K562 (cell line): ENCODE data around the gene TANK. TPM values are rescaled to one million over a fixed set of nuclear protein-coding genes. Genes with fewer than 3 reads are reported as not detected.

ENCODE experiments used
- ARID3B ChIP-seq: fragments of 250-450 bp; sonication (Bioruptor Pico); IDR thresholded peaks from 2 replicates; pipeline ENCODE4 v1.4.0; 2020; ENCODE audit warnings: borderline replicate concordance
- CHD1 ChIP-seq: fragments of 200-600 bp; sonication (generic); IDR thresholded peaks from one replicate; pipeline ENCODE4 v1.6.1; 2012; ENCODE audit warnings: mild to moderate bottlenecking, moderate library complexity, low read length, inconsistent platforms
- POLR2AphosphoS5 ChIP-seq: IDR thresholded peaks from 2 replicates; pipeline ENCODE4 v1.6.1; 2011; ENCODE audit warnings: mild to moderate bottlenecking, low read depth, low read length, moderate library complexity; ENCODE audit not compliant: control insufficient read depth, insufficient read depth
- POLR2B ChIP-seq: fragments of 450-650 bp; IDR thresholded peaks from 2 replicates; pipeline ENCODE4 v1.6.1; 2018; ENCODE audit warnings: low read depth; ENCODE audit not compliant: partially characterized antibody
- ZBED1 ChIP-seq: IDR thresholded peaks from 2 replicates; pipeline ENCODE4 v1.6.1; 2014
- ZSCAN32 ChIP-seq: fragments of 450-650 bp; formaldehyde crosslinking; IDR thresholded peaks from 2 replicates; pipeline ENCODE4 v1.4.0; 2020; ENCODE audit warnings: mild to moderate bottlenecking, moderate library complexity
- polyA plus RNA-seq, 8 experiments: library from polyadenylated mRNA; depleted of rRNA in 4 of 8; stranded (reverse) in 5 of 8; unstranded in 3 of 8; fragments of >200 nt; fragmentation: Nextera tagmentation in 2 of 8; fragmentation: Illumina TruSeq in 1 of 8; extraction: Ambion mirVana in 2 of 8; extraction: Trizol in 1 of 8; gene quantifications; 2 replicates each; pipeline versions ENCODE4 v1.2.1 to v1.2.3, GENCODE V29; 2011 to 2014; ENCODE audit warnings: inconsistent platforms in 1 of 8, missing spikeins in 1 of 8
- total RNA-seq, 7 experiments: library from RNA; depleted of rRNA in 6 of 7; stranded (reverse); fragments of >200 nt in 6 of 7; fragmentation: Illumina TruSeq in 2 of 7; extraction: Trizol in 2 of 7; gene quantifications; 2 replicates each; pipeline versions ENCODE4 v1.2.1 to v1.2.3, GENCODE V29; 2011 to 2021; ENCODE audit warnings: low replicate concordance in 1 of 7
- TF ChIP-seq, protein P1 (sequence below): IDR thresholded peaks from 3 replicates; pipeline ENCODE4 v1.6.1; 2011; ENCODE audit warnings: borderline replicate concordance, mild to moderate bottlenecking, moderate library complexity; ENCODE audit not compliant: insufficient read length; ENCODE audit errors: extremely low read depth
- TF ChIP-seq, protein P2 (sequence below), 2 experiments: IDR thresholded peaks in 1 of 2; conservative IDR thresholded peaks in 1 of 2; 2 replicates each; pipeline ENCODE4 v1.6.1; 2016; ENCODE audit warnings: low read depth in 2 of 2, mild to moderate bottlenecking in 1 of 2, missing compliant biosample characterization in 1 of 2, missing genetic modification characterization in 1 of 2, moderate library complexity in 1 of 2

Gene TANK
- total and polyA plus RNA-seq, 9 of the 15 experiments (the other 6 are each of a cell fraction or from before 2014, with no cell fraction given): 43.0 to 91.5 (median 54.4) TPM

DNA sequence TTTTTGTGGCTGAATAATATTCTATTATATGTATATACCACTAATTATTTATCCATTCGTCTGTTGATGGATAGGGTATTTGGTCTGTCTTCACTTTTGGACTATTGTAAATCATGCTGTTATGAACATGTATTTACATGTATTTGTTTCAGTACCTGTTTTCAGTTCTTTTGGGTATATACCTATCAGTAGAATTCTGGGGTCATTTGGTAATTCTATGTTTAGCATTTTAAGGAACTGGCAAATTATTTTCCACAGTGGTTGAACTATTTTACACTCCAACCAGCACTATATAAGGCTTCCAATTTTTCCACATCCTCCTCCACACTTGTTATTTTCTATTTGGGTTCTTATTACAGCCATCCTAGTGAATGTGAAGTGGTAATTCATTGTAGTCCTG is 12.4 kb upstream of the TANK start (continued):
- no peak for TF ChIP-seq ARID3B (CRISPR knock-in tag)
- TF ChIP-seq CHD1: no peak
- no peak for TF ChIP-seq POLR2AphosphoS5
- TF ChIP-seq, protein P1, sequence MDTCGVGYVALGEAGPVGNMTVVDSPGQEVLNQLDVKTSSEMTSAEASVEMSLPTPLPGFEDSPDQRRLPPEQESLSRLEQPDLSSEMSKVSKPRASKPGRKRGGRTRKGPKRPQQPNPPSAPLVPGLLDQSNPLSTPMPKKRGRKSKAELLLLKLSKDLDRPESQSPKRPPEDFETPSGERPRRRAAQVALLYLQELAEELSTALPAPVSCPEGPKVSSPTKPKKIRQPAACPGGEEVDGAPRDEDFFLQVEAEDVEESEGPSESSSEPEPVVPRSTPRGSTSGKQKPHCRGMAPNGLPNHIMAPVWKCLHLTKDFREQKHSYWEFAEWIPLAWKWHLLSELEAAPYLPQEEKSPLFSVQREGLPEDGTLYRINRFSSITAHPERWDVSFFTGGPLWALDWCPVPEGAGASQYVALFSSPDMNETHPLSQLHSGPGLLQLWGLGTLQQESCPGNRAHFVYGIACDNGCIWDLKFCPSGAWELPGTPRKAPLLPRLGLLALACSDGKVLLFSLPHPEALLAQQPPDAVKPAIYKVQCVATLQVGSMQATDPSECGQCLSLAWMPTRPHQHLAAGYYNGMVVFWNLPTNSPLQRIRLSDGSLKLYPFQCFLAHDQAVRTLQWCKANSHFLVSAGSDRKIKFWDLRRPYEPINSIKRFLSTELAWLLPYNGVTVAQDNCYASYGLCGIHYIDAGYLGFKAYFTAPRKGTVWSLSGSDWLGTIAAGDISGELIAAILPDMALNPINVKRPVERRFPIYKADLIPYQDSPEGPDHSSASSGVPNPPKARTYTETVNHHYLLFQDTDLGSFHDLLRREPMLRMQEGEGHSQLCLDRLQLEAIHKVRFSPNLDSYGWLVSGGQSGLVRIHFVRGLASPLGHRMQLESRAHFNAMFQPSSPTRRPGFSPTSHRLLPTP: no peak
- TF ChIP-seq, protein P2, sequence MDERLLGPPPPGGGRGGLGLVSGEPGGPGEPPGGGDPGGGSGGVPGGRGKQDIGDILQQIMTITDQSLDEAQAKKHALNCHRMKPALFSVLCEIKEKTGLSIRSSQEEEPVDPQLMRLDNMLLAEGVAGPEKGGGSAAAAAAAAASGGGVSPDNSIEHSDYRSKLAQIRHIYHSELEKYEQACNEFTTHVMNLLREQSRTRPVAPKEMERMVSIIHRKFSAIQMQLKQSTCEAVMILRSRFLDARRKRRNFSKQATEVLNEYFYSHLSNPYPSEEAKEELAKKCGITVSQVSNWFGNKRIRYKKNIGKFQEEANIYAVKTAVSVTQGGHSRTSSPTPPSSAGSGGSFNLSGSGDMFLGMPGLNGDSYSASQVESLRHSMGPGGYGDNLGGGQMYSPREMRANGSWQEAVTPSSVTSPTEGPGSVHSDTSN (CRISPR knock-in tag; IDR thresholded peaks at IDR 0.05; ENCODE audit: low read depth): no peak
- TF ChIP-seq, protein P2 (tag; conservative IDR thresholded peaks at IDR 0.05; ENCODE audit: low read depth): no peak
- no peak for TF ChIP-seq POLR2B
- TF ChIP-seq ZSCAN32 (CRISPR knock-in tag): no peak
- no peak for TF ChIP-seq ZBED1
